Femur (tissue), 1 donor: ENCODE data around the gene RBP2.
A peak's percentile ranks its signal among the peaks of the same experiment; 100 is the strongest.

Experiments
- DNase-seq: peaks from one replicate; pipeline ENCODE4 v3.0.0-alpha.2; 2017

RBP2 gene

DNA sequence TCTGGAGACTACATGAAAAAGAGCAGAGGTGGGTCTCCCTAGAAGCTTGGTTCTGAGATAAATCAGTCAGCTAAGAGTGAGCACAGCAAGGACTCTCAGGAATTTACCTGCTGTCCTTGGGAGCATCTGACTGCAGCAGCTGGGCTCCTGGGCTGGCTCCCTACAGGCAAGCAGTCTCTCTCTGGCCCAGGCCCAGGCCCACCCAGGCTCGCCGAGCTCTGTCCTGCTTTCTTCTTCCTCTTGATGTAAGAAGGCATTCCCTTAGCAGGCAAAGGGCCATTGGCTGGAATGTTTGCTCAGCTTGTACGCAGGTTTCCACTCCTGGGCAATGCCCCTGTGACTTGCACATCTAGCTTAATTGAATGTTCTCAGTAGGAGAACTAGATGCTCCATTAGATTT is 4.3 kb upstream of the RBP2 start:
- DNase-seq, result no peak

GRCh38 chr3:139477710-139478640 is 1.7 kb upstream of the RBP2 start:
- DNase-seq, result no peak

GRCh38 chr3:139473155-139473771 is 3.1 kb downstream of the RBP2 start:
- DNase-seq, result no peak

DNA sequence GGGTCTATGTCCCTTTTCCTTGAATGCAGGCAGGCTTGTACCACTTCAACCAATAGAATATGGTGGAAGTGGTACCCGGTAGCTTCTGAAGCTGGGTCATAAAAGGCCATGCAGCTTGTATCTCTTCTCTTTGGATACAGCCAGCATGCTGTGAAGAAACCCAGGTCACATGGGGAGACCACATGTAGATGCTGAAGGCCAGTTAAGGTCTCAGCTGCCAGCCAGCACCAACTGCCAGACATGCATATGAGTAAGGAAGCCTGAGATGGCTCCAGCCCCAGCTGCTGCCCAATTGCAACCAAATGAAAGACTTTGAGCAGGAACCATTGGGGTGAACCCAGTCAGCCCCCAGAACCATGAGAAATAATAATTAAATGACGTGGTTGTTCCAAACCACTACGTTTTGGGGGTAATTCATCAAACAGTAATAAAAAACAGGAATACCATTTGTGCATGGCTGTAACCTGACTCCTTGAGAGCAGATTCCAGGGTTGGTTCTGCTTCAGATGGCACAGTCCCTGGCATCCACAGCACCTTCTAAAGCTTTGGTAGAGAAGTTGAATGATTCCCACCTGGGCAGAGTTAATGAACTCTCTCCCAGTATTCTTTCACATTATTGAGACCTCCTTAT is 3.8 kb downstream of the RBP2 start:
- no peak for DNase-seq

GRCh38 chr3:139470199-139470598 is 6.1 kb downstream of the RBP2 start:
- DNase-seq, result no peak

DNA sequence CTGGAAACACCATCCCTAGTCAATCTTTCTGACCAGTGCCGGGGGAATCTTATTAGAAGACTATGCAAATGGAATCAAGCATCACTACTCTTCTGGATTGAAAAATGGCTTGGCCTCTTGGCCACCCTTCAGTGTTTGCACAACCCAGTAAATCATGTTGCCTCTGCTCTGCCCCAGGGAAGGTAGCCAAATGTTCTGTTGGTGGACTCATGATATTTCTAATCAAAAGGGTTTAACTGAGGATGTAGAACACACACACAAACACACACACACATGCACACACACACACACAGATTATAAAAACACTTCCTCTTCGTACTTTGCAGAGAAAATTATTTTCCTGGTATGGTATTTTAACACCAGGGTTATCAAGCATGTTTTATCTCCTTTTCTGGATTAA is 7.9 kb downstream of the RBP2 start:
- DNase-seq, result no peak

DNA sequence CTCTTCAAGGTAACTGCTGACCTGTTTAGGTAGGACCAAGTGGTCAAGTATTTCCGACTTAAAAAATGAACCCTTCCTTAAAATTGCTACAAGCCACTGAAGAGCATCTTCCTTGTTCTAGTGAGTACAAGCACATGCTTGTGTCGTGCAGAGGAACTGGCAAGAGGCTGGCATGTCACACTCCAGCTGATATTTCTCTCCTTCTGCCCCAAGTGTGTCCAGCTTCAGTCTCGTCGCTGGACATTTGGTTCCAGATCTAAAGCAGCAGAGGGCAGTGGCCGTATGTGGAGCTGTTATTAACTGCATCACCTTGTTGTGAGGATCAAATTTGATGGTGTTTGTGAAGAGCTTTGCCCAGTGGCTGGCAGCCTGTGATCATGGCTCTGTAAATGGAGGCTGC is 10.0 kb downstream of the RBP2 start:
- no peak for DNase-seq

GRCh38 chr3:139465636-139466035 is 10.7 kb downstream of the RBP2 start:
- no peak for DNase-seq

DNA sequence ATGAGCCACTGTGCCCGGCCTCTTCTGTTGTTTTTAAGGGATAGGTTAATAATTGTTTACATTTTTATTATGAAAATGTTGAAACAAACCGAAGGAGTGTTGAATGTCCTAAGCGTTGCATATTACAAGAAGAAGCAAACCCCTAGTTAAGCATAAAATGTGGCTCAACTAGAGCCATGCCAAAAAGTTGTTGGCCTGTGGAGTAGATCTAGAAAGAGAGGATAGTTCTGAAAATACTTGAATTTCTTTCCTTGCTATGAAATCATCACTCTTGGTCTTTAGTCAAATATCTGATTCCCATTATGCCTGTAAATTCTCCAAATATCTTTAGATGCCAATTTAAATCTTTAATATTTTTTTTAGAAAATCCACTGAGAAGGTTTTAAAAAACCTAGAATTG is 12.8 kb downstream of the RBP2 start:
- DNase-seq, result peak; percentile 27

GRCh38 chr3:139460529-139460928 is 15.8 kb downstream of the RBP2 start:
- DNase-seq, result no peak

GRCh38 chr3:139460076-139460475 is 16.2 kb downstream of the RBP2 start:
- no peak for DNase-seq

DNA sequence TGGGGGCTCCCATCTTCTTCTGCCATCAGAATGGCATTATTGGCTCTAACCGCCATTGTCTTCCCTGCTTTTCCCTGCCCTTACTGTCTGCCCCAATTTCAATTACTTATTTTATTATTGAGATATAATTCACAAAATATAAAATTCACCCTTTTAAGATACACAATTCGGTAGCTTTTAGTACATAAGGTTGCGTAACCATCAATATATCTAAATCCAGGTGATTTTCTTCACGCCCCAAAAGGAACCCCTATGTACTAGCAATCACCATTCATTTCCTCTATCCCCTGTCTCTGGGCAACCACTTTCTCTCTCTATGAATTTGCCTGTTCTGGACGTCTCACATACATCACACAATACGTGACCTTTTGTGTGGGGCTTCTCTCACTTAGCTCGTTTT is 18.0 kb downstream of the RBP2 start:
- no peak for DNase-seq

GRCh38 chr3:139457066-139457465 is 19.2 kb downstream of the RBP2 start:
- DNase-seq, result no peak

DNA sequence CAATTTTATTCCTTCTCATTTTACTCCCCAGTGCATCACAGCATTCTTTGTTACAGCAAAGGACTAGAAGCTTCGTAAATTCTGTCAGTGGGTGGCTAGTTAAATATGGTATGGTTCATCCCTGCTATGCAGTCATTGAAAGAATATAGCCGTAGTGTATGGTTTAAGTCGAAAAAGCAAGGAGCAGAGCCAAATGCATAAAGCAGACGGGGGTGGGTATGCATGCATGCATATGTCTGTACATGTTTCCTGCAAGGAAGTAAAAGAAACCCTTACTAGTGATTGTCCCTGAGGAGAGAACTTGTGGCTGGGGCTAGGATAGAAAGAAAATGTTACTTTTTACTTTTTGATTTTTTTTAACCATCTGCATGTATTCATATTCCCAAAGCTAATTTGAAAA is 19.9 kb downstream of the RBP2 start:
- DNase-seq, result no peak

DNA sequence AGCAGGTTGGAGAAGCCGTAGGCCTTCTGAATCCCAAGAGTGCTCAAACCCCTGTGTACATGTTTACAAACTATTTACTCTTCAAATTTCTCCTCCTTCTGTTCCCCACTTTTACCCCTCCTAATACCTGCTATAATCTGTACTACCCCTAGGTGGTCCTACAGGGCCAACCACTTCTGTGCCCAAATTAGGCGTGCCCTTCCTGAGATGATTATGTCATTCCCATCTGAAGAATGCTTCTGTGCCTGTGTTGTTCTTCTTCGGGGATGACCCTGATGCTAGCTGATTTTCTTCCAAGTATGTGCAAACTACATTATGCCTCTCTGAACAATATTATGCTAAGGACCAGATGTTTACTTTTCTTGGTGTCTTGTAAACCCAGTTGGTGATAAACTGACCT is 20.5 kb downstream of the RBP2 start:
- DNase-seq, result no peak

GRCh38 chr3:139455206-139455605 is 21.1 kb downstream of the RBP2 start:
- DNase-seq, result no peak

- no peak for DNase-seq
These were observed 22.0 kb downstream of the RBP2 start for GRCh38 chr3:139454346-139454745.

DNA sequence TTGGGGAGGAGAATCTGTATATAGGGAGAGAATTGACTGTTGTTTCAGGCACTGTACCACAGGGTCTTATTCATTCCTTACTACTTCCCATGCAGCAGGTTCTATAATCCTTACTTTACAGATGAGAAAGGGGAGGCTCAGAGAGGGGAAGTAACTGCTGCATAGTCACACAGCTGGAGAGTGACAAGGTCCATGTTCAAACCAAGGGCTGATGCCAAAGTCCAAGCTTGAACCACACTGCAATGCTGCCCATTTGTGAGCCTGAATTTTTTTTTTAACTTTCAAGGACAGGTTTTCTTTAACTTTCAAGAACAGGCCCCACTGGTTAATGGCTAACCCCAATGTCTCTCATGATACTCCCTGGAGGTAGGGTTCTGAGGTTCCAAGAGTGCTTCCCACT is 26.2 kb downstream of the RBP2 start:
- no peak for DNase-seq

DNA sequence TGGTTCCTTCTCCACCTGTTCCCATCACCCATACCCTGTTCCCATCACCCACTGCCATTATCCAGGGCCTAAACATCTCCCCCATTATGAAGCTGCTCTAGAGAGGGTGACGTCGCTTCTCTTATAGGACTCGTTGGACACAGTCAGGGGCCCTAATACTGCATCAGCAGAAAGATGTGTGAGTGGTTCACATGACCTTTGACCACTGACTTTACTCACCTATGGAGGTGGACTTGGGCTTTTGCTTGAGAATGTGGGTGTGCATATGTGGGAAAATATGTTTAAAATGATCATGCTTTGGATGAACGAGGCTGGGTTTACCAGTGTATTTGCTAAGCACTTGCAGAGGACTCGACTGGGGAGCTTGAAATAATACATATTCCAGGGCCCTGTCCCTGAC is 26.8 kb downstream of the RBP2 start:
- DNase-seq, result no peak

GRCh38 chr3:139448104-139448503 is 28.2 kb downstream of the RBP2 start:
- no peak for DNase-seq

GRCh38 chr3:139447486-139447885 is 28.8 kb downstream of the RBP2 start:
- no peak for DNase-seq

DNA sequence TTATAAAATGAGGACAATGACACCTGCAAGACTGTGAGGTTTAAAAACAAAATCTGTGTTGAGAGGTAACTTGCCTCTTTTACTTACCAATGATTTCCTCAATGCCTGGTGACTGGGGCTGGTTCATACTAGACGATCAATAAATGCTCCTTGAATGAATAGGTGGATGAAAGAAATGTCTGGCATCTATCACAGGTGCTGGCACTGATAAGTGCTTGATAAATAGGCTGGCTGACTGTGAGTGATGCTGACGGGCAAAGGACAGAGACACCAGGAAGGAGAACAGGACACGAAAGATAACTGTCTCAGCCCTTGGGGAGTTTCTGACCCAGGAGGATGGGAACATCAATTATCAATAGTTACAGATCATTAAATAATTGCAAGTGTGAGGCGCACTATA is 31.9 kb downstream of the RBP2 start:
- no peak for DNase-seq

DNA sequence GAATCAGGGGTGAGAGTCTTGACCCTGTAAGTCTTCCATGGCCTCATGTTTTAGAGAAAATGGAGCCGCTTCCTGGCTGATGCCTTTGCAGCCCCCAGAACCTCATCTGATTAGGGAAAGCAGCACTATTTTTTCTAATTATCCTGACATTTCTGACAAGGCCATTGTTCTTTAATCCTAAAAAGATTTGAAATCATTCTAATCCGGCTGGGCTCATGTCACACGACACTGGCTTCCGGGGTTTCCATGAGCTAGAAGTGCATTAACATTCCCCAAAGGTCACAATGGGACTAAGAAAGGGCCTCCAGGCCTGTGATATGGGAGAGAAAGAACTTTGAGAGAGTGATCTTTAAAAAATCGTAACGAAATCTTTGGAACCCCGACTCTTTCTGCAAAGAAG is 33.1 kb downstream of the RBP2 start:
- DNase-seq, result no peak

- no peak for DNase-seq
These were observed 34.7 kb downstream of the RBP2 start for GRCh38 chr3:139441656-139442055.
